HG03342 (cell line): ENCODE data around the gene FASTKD1.

ENCODE experiments used
- ATAC-seq: cut with Tn5 transposase; IDR thresholded peaks from one replicate; pipeline ENCODE4 v1.9.1; 2021; ENCODE audit warnings: mild to moderate bottlenecking, moderate library complexity; ENCODE audit not compliant: unreplicated experiment

The FASTKD1 gene

DNA sequence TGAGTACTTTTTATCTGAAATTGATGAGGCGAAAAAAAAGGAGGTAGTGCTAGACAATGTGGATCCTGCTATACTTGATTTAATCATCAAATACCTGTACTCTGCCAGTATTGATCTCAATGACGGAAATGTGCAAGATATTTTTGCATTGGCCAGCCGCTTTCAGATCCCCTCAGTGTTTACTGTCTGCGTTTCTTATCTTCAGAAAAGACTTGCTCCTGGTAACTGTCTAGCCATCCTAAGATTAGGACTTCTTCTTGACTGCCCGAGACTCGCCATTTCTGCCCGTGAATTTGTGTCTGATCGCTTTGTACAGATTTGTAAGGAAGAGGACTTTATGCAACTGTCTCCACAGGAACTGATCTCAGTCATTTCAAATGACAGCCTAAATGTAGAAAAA is 63.7 kb downstream of the FASTKD1 start:
- no peak for ATAC-seq

DNA sequence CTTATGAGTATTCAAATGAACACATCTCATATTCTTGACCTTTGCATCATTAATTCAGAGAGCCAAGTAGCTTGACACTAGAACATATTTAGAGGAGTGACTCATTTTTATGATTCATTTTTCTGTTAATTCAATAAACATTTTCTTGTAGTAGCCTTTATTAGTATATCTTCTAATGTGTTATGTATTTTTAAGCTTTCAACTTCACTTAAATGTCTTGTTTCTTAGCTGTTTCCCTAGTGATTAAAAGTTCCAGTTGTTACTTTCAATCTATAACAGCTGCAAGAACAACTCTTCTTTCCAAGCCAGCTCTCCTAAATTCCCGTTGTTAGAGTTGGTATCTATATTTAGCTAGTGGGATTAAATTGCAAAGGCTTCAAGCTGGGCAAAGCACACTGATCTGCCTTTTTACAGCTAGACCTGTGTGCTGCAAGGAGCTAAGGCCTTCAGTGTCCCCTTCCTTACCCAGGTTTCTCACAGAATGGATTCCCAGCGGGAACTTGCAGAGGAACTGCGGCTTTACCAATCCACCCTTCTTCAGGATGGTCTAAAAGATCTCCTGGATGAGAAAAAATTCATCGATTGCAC is 64.3 kb downstream of the FASTKD1 start, which contains the start of gene KLHL41:
Gene KLHL41 (plus strand): TSS at position 405 of the 588 bp plus-strand sequence. CDS start 77 bp downstream, at position 482.
- ATAC-seq, result no peak

DNA sequence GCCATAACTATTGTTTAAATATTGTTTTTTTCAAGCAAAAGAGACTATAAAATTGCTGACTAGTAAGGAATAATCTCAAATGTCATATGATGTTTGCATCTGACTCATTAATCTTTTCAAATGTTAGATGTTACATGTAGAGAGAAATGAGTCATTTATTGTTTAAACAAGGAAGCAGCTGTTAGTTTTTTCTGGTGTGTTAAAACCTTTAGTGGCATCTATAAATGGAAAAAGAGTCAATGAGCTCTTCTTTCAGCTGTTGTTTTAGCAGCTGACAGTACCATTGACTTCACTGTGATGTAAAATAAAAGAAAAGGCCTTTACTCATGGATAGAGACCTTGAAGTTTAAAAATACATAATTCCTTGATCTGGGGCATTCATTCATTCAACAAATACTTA is 66.0 kb downstream of the FASTKD1 start:
- no peak for ATAC-seq

DNA sequence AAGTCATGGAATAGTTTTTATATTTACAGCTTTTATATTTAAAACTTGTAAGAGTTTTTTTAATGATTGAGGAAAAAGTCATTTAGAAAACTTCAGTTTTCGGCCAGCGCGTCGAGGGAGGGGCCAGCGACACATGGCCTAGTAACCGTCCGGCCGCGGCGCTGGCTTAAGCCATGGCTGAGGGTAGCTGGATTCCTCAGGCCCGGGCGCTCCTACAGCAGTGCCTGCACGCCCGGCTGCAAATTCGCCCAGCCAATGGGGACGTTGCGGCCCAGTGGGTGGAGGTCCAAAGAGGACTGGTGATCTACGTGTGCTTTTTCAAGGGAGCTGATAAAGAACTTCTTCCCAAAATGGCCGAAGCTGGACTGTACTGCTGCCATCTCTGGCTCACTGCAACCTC is 69.0 kb downstream of the FASTKD1 start:
- ATAC-seq, result no peak

DNA sequence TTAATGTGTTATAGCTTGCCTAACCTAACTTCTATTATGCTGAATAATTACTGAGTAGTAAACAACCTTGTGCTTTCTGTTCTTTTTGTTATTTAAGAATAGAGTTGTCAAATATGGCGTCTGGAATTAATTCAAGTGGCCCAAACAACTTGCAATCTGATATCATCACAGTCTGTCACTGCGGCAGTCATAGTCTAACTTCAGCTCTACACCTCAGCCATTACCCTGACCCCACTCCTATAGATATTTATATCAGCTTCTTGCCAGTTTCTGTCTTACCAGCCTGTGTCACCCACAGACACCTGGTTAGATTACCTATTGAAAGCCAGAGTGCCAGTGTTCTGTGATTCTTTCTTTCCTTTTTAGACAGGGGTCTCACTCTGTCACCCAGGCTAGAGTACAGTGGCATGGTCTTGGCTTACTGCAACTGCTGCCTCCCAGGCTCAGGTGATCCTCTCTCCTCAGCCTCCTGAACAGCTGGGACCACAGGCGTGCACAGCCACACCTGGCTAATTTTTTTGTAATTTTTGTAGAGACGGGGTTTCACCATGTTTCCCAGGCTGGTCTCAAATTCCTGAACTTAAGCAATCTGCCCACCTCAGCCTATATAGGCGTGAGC is 78.2 kb downstream of the FASTKD1 start:
- ATAC-seq, result no peak

DNA sequence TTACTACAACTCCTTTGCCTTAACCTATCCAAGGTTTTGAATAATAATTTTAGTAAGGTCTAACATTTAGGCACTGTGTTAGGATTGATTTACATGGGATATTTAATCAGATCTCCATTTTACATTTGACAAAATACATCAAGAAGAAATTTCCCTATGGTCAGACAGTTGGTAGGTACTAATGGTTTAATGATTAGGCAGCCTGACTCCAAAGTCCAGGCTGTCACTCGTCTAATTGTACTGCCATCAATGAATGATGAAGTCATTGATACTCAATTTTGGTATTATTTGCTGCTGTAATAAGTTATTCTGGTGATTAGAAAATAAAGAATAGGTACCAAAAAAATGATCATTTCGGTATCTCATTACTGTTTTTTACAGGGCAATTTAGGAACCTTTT is 80.3 kb downstream of the FASTKD1 start:
- ATAC-seq, result no peak

DNA sequence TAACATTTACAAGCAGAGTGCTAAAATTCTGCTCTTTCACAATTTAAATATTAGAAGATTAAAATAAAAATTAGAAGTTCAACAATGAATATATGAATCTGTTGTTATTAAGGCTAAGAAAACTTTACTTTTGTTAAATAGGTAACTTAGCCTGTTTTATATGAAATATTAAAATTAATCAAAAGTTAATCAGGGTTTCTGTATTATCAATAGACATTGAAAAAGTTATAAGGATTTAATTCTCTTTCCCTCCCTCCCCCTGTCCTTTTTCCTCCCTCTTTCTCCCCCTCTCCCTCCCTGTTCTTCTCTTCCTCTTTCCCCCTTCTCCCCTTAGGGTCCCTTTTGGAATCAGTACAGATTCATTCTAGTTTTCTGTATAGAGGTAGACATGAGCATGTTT is 82.3 kb downstream of the FASTKD1 start:
- ATAC-seq, result no peak

DNA sequence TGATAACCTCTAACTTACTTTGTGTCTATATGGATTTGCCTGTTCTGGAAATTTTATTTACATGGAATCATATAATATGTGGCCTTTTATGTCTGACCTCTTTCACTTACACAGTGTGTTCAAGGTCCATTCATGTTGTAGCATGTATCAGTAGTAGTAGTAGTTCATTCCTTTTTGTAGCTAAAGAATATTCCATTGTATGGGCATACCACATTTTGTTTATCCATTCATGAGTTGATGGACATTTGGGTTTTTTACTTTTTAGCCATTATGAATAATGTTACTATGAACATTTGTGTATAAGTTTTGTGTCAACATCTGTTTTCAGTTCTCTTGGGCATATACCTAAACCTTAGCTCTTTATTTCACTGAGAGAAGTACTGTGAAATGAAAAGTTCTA is 82.8 kb downstream of the FASTKD1 start:
- no peak for ATAC-seq

DNA sequence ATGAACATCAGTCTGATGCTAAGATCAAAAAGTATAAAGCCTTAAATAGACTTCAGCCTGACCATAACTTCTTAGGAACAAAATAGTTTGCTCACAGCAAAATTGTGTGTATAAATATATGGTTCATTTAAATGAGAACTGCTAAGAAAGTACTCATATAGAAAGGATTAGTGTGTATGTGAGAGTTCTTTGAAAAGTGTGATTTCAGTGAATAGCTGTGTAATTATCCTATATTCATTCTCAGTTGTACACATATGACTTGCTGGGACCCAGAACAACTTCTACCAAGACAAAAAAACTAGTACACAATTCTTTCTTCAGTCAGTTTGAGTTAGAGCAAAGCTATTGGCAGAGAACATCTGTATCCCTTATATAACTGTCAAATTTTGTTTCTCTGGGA is 87.2 kb downstream of the FASTKD1 start:
- no peak for ATAC-seq

DNA sequence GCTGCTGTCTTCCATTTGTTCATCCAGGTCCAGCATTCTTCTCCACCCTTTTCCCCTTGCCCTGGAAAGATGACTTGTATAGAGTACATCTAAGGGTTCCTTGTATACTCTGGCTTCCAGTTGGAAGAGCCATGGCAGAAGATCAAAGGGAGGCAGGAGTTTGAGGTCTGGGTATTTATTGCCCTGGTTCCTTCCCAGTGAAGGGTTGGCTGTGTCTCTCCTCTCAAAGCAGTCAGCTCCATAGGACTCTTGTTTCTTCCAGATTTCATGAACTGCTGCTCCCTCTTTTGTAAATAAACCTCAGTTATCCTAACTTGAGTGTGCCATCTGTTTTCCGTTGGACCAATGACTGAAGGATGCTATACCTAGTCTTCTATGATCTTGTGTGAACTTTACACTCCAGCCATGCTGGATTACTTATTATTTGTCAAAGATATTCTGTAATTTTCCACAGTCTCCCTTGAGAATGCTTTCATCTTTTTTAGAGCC is 88.0 kb downstream of the FASTKD1 start:
- ATAC-seq, result no peak

DNA sequence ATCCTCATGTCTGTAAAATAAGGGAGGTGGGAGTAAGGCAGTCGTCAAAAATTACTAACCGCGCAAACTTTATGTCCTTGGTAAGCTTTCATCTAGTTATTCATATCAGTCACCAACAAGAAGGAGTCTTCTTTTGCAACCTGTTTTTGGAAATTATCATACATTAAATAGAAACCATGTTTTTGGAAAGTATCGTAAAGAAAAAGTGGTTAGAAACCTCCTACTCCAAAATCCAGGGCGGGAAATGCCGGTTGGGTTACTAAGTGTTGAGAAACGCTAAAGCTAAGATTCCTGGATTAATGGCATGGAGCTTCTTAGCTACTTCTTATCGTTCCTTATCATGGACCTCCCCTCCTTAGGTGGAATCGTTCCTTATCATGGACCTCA is 93.6 kb downstream of the FASTKD1 start:
- ATAC-seq, result no peak
